GM18520 (cell line): ENCODE data around the gene OR2B6.

Experiments
- ATAC-seq: cut with Tn5 transposase; IDR thresholded peaks from one replicate; pipeline ENCODE4 v1.9.1; 2021; ENCODE audit not compliant: unreplicated experiment

Gene OR2B6

GRCh38 chr6:28000351-28001045 is 43.5 kb downstream of the OR2B6 start:
- no peak for ATAC-seq

- no peak for ATAC-seq
Observed at GRCh38 chr6:28001351-28001750, 44.3 kb downstream of the OR2B6 start.

GRCh38 chr6:28001751-28002150 is 44.7 kb downstream of the OR2B6 start:
- no peak for ATAC-seq

- ATAC-seq = no peak
Observed at GRCh38 chr6:28002161-28002560, 45.1 kb downstream of the OR2B6 start.

- no peak for ATAC-seq
Observed at GRCh38 chr6:28003059-28003458, 46.0 kb downstream of the OR2B6 start.

- ATAC-seq = no peak
Observed at GRCh38 chr6:28003661-28004060, 46.6 kb downstream of the OR2B6 start.

- no peak for ATAC-seq
Observed at GRCh38 chr6:28004350-28005151, 47.5 kb downstream of the OR2B6 start.

- no peak for ATAC-seq
Observed at GRCh38 chr6:28005152-28005890, 48.3 kb downstream of the OR2B6 start.

GRCh38 chr6:28005975-28006374 is 48.9 kb downstream of the OR2B6 start:
- ATAC-seq = no peak
